ENCODE measurements around the gene C5orf47. TPM values are rescaled to one million over a fixed set of nuclear protein-coding genes. Genes with fewer than 3 reads are reported as not detected.
A peak's percentile ranks its signal among the peaks of the same experiment; 100 is the strongest.
"Not testable (repeated sequence)": the region's sequence is repeated elsewhere in the genome, so short reads cannot be mapped to it uniquely, and the experiment has no call there.

Gene C5orf47
- total RNA-seq, 1 donor from 2014 or later: not detected

- H3K27me3 ChIP-seq (ENCODE audit: control insufficient read depth, insufficient read depth, low read length): no peaks in the 10 kb centered on the region
- no peak for TF ChIP-seq CTCF (IDR thresholded peaks at IDR 0.05; ENCODE audit: insufficient read depth, low read length, poor library complexity, severe bottlenecking)
- no peak for DNase-seq (ENCODE audit: low read depth)
- no peaks in the 10 kb centered on the region for H3K36me3 ChIP-seq (ENCODE audit: control insufficient read depth, insufficient read depth, low read length)
- no peak overlapping the region for H3K4me3 ChIP-seq (ENCODE audit: low read depth, low read length)
Observed at GRCh38 chr5:174003795-174004194, 14.8 kb downstream of the C5orf47 start.

DNA sequence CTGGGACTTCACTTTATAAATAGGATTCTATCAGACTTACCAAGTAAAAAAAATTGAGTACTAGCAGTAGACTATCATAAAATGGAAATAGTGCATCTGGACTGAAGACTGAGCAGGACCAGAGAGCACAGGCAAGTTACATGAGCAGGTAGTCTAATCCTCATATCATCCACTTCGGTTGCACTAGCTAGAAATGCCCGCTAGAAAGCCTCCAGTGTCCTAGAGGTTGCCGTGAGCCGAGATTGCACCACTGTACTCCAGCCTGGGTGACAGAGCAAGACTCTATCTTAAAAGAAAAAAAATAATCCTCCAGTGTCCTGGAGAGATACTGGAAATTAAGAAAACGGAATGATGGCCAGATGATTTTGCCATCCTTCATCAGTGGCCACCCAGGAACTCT is 20.0 kb downstream of the C5orf47 start:
- TF ChIP-seq CTCF (IDR thresholded peaks at IDR 0.05; ENCODE audit: insufficient read depth, low read length, poor library complexity, severe bottlenecking): no peak
- Histone ChIP-seq H3K4me3 (ENCODE audit: low read depth, low read length) (no peak overlapping the region), H3K27me3 (ENCODE audit: control insufficient read depth, insufficient read depth, low read length) (no peaks in the 10 kb centered on the region), H3K36me3 (ENCODE audit: control insufficient read depth, insufficient read depth, low read length) (no peaks in the 10 kb centered on the region)
- DNase-seq (ENCODE audit: low read depth): no peak

DNA sequence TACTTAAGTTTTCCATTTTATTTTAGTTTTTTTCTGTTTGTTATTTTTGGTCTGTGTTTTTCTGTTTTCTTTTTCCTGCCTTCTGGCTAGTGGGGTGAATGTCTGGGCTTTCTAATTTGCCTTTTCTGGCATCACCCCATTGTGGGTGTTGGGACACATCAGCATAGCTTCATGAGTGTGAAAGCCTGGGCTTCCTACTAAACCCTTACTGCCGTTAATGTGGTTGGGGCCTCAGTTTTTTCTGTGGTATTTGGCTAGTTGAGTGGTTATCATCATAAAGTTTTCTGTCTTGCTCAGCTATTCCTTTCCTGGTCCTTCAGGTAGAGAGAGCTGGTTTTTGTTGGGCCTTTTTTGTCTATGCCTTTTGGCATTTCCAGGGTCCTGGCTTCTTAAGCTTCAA is 21.4 kb downstream of the C5orf47 start:
- H3K4me3 ChIP-seq (ENCODE audit: low read depth, low read length): no peak overlapping the region
- no peak for TF ChIP-seq CTCF (IDR thresholded peaks at IDR 0.05; ENCODE audit: insufficient read depth, low read length, poor library complexity, severe bottlenecking)
- no peak for DNase-seq (ENCODE audit: low read depth)
- no peaks in the 10 kb centered on the region for H3K36me3 ChIP-seq (ENCODE audit: control insufficient read depth, insufficient read depth, low read length)
- H3K27me3 ChIP-seq (ENCODE audit: control insufficient read depth, insufficient read depth, low read length): no peaks in the 10 kb centered on the region

GRCh38 chr5:174011441-174011840 is 22.5 kb downstream of the C5orf47 start:
- Histone ChIP-seq H3K36me3 (ENCODE audit: control insufficient read depth, insufficient read depth, low read length) (no peaks in the 10 kb centered on the region), H3K27me3 (ENCODE audit: control insufficient read depth, insufficient read depth, low read length) (no peaks in the 10 kb centered on the region), H3K4me3 (ENCODE audit: low read depth, low read length) (no peak overlapping the region)
- DNase-seq (ENCODE audit: low read depth): no peak
- TF ChIP-seq CTCF (IDR thresholded peaks at IDR 0.05; ENCODE audit: insufficient read depth, low read length, poor library complexity, severe bottlenecking): no peak

DNA sequence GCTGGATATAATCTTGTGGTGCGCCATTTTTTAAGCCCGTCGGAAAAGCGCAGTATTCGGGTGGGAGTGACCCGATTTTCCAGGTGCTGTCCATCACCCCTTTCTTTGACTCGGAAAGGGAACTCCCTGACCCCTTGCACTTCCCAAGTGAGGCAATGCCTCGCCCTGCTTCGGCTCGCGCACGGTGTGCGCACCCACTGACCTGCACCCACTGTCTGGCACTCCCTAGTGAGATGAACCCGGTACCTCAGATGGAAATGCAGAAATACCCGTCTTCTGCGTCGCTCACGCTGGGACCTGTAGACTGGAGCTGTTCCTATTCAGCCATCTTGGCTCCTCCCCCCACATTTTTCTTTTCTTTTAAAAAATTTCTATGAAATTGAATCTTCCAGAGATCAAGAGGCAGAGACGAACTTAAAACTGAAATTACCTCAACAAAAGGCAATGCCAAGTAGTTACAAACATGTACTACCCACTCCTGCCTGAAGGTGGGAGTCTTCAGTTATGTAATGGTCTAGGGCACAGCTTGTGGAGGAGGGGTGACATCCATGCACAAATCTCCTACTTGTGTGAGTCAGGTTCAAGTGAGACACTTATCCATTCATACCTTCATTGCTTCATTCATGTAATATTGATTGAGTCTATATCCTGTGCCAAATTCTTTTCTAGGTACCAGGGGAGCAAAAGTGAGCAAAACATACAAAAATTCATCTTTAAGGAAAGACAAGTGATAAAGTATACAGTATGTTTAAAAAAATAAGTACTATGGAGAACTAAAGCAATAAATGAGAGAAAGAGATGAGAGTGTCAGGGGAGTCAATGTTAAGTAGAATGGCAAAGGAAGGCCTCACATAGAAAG is 31.3 kb downstream of the C5orf47 start:
- not testable (repeated sequence) for H3K4me3 ChIP-seq (ENCODE audit: low read depth, low read length); H3K36me3 ChIP-seq (ENCODE audit: control insufficient read depth, insufficient read depth, low read length); H3K27me3 ChIP-seq (ENCODE audit: control insufficient read depth, insufficient read depth, low read length)
- DNase-seq (ENCODE audit: low read depth): peak; percentile 1
- peak; percentile 48 for TF ChIP-seq CTCF (IDR thresholded peaks at IDR 0.05; ENCODE audit: insufficient read depth, low read length, poor library complexity, severe bottlenecking)

DNA sequence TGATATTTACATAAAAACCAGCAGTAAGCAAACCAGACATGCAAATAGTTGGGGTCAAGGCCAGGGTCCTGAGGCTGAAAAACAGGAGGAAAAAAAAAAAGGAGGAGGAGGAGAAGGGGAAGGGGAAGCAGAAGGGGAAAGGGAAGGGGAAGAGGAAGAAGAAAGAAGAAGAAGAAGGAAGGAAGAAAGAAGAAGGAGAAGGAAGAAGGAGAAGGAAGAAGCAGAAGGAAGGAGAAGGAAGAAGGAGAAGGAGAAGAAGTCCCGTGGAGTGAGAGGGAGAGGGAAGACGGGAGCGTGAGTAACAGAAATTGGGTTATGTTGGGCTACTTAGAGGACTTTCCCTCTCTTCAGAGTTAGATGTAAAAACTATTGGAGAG is 31.9 kb downstream of the C5orf47 start:
- TF ChIP-seq CTCF (IDR thresholded peaks at IDR 0.05; ENCODE audit: insufficient read depth, low read length, poor library complexity, severe bottlenecking): no peak
- DNase-seq (ENCODE audit: low read depth): no peak
- no peaks in the 10 kb centered on the region for H3K36me3 ChIP-seq (ENCODE audit: control insufficient read depth, insufficient read depth, low read length)
- H3K27me3 ChIP-seq (ENCODE audit: control insufficient read depth, insufficient read depth, low read length): peaks cover 2% of the 10 kb centered on the region
- no peak overlapping the region for H3K4me3 ChIP-seq (ENCODE audit: low read depth, low read length)

All from kidney epithelial cell (primary cell).